GM12878 (cell line): ENCODE measurements around the gene DMKN. TPM values are rescaled to one million over a fixed set of nuclear protein-coding genes. Genes with fewer than 3 reads are reported as not detected.

Experiments
- ATAC-seq: fragments of 200-7000 bp; cut with Tn5 transposase; 3 replicates; pipeline ENCODE4 v1.9.1; 2020; ENCODE audit warnings: mild to moderate bottlenecking, moderate library complexity
- BruUV-seq: library from RNA; stranded (reverse); fragments of 400-500 nt; replicated peaks from 2 replicates; lab custom pipeline; 2021; lab: Mats Ljungman, UMichigan
- CTCF ChIA-PET: fragments of 300-600 bp; sonication (Branson Sonifier 250); formaldehyde crosslinking; extraction: SDS; loops from one replicate; lab custom pipeline; 2021; ENCODE audit warnings: inconsistent platforms; lab: Yijun Ruan, JAX
- POLR2A ChIA-PET: fragments of 350-600 bp; formaldehyde crosslinking; extraction: SDS; loops from one replicate; lab custom pipeline; 2021; ENCODE audit warnings: inconsistent platforms; lab: Charles Lee
- RAD21 ChIA-PET: fragments of 300-600 bp; sonication (Branson Sonifier 250); formaldehyde crosslinking; loops from one replicate; lab custom pipeline; 2023; ENCODE audit warnings: antibody characterized with exemption; ENCODE audit not compliant: unreplicated experiment; lab: Charles Lee
- SMC1A ChIA-PET: fragments of 300-600 bp; sonication (Branson Sonifier 250); formaldehyde crosslinking; loops from one replicate; lab custom pipeline; 2023; ENCODE audit not compliant: unreplicated experiment, uncharacterized antibody; lab: Charles Lee
- DNase-seq: peaks from one replicate; pipeline ENCODE4 v3.0.0-alpha.2; 2011; ENCODE audit warnings: low read depth, low spot score
- FAIRE-seq: peaks from 3 replicates; lab custom pipeline; 2011; peaks lifted over from hg19 to GRCh38; lab: Jason Lieb, UNC
- H2AFZ ChIP-seq: 2 replicates; pipeline ENCODE4 v1.6.0; 2011; ENCODE audit warnings: low read depth, low read length, control low read depth; ENCODE audit not compliant: control insufficient read depth
- H3K27ac ChIP-seq: 2 replicates; pipeline ENCODE4 v1.5.1; 2011; ENCODE audit warnings: control low read depth; ENCODE audit not compliant: control insufficient read depth, insufficient read depth
- H3K27me3 ChIP-seq, 2 experiments: replicated peaks in 1 of 2; 2 replicates each; pipeline versions ENCODE4 v1.6.0 to v1.6.1; 2011; ENCODE audit warnings: low read length in 1 of 2; ENCODE audit not compliant: control insufficient read depth in 2 of 2, insufficient read depth in 2 of 2
- H3K36me3 ChIP-seq, 2 experiments: 2 replicates each; pipeline ENCODE4 v1.5.1; 2011; ENCODE audit warnings: low read length in 1 of 2; ENCODE audit not compliant: control insufficient read depth in 2 of 2, insufficient read depth in 2 of 2
- H3K4me1 ChIP-seq: 2 replicates; pipeline ENCODE4 v1.6.1; 2011; ENCODE audit warnings: mild to moderate bottlenecking, low read length, moderate library complexity, mixed read lengths; ENCODE audit not compliant: control insufficient read depth, insufficient read depth
- H3K4me2 ChIP-seq: 2 replicates; pipeline ENCODE4 v1.6.0; 2011; ENCODE audit warnings: control low read depth; ENCODE audit not compliant: control insufficient read depth, insufficient read depth
- H3K4me3 ChIP-seq: fragments of 200-600 bp; sonication (generic); 2 replicates; pipeline ENCODE4 v1.5.1; 2016
- H3K79me2 ChIP-seq: 2 replicates; pipeline ENCODE4 v1.6.0; 2011; ENCODE audit warnings: low read length; ENCODE audit not compliant: control insufficient read depth, insufficient read depth
- H3K9ac ChIP-seq: 2 replicates; pipeline ENCODE4 v1.8.0; 2011; ENCODE audit warnings: low read length, control low read depth, mixed read lengths; ENCODE audit not compliant: control insufficient read depth, insufficient read depth
- H3K9me3 ChIP-seq: replicated peaks from 3 replicates; pipeline ENCODE4 v1.5.1; 2011; ENCODE audit warnings: mild to moderate bottlenecking, low read length; ENCODE audit not compliant: control insufficient read depth, insufficient read depth
- H4K20me1 ChIP-seq: 2 replicates; pipeline ENCODE4 v1.6.0; 2011; ENCODE audit not compliant: control insufficient read depth, insufficient read depth
- CBX3 ChIP-seq: fragments of 200-600 bp; sonication (generic); IDR thresholded peaks from 2 replicates; pipeline ENCODE4 v1.6.1; 2016; ENCODE audit warnings: low read depth, borderline replicate concordance
- E2F4 ChIP-seq: IDR thresholded peaks from 2 replicates; pipeline ENCODE4 v1.6.1; 2012; ENCODE audit warnings: low read depth, low read length, improper control_type of control experiment
- ETV6 ChIP-seq, 2 experiments: fragments of 450-650 bp in 1 of 2; IDR thresholded peaks in 1 of 2; conservative IDR thresholded peaks in 1 of 2; 2 replicates each; pipeline ENCODE4 v1.6.1; 2014; ENCODE audit warnings: antibody characterized with exemption in 1 of 2, borderline replicate concordance in 1 of 2, low read depth in 1 of 2, mild to moderate bottlenecking in 1 of 2, moderate library complexity in 1 of 2
- GABPA ChIP-seq: IDR thresholded peaks from 2 replicates; pipeline ENCODE4 v1.6.1; 2014; ENCODE audit warnings: antibody characterized with exemption, low read depth, mild to moderate bottlenecking, inconsistent platforms
- IRF3 ChIP-seq: fragments of 450-650 bp; IDR thresholded peaks from 2 replicates; pipeline ENCODE4 v1.6.1; 2014; ENCODE audit warnings: mild to moderate bottlenecking
- RAD21 ChIP-seq: IDR thresholded peaks from 2 replicates; pipeline ENCODE4 v1.6.1; 2011; ENCODE audit warnings: mild to moderate bottlenecking, low read depth, low read length, moderate library complexity; ENCODE audit not compliant: insufficient read depth
- SMARCA5 ChIP-seq: fragments of 450-650 bp; IDR thresholded peaks from 2 replicates; pipeline ENCODE4 v1.6.1; 2017; ENCODE audit warnings: mild to moderate bottlenecking
- TCF7 ChIP-seq: IDR thresholded peaks from 2 replicates; pipeline ENCODE4 v1.6.1; 2014; ENCODE audit warnings: antibody characterized with exemption, borderline replicate concordance
- ZBED1 ChIP-seq: IDR thresholded peaks from 2 replicates; pipeline ENCODE4 v1.6.1; 2016; ENCODE audit warnings: borderline replicate concordance
- ZBTB40 ChIP-seq: fragments of 450-650 bp; IDR thresholded peaks from 2 replicates; pipeline ENCODE4 v1.6.1; 2016; ENCODE audit warnings: mild to moderate bottlenecking, moderate library complexity, borderline replicate concordance
- ZNF622 ChIP-seq: fragments of 450-650 bp; IDR thresholded peaks from 2 replicates; pipeline ENCODE4 v1.6.1; 2017; ENCODE audit warnings: mild to moderate bottlenecking, inconsistent platforms
- WGBS: methylation state at CpG from one replicate; pipeline ENCODE4 v1.1.6; 2016; ENCODE audit warnings: low lambda C conversion rate; ENCODE audit not compliant: insufficient replicate concordance, insufficient coverage; ENCODE audit errors: missing lambda C conversion rate; 5-methylcytosine and 5-hydroxymethylcytosine counted together
- in situ Hi-C: fragments of 300-500 bp; cut with MboI; formaldehyde crosslinking; loops from 9 replicates; pipeline ENCODE4 v1.14.3; 2018; ENCODE audit warnings: mixed read lengths
- intact Hi-C: fragments of 100-400 bp; cut with micrococcal nuclease; formaldehyde crosslinking; loops from one replicate; pipeline ENCODE4 v1.14.2; 2022; ENCODE audit not compliant: unreplicated experiment
- polyA plus RNA-seq, 11 experiments: library from polyadenylated mRNA; depleted of rRNA in 4 of 11; unstranded in 6 of 11; stranded (reverse) in 5 of 11; fragments of >200 nt; fragmentation: Nextera tagmentation in 4 of 11; fragmentation: Illumina TruSeq in 1 of 11; extraction: Ambion mirVana in 4 of 11; extraction: Trizol in 1 of 11; gene quantifications; 1 replicate in 1 of 11; 2 replicates in 10 of 11; pipeline versions ENCODE4 v1.2.1 to v1.2.3, GENCODE V29; 2011 to 2016; ENCODE audit warnings: inconsistent platforms in 2 of 11, missing spikeins in 2 of 11, low read depth in 1 of 11
- total RNA-seq, 4 experiments: library from RNA; depleted of rRNA in 3 of 4; stranded (reverse); fragments of >200 nt in 3 of 4; fragmentation: Illumina TruSeq in 1 of 4; extraction: Trizol in 1 of 4; gene quantifications; 2 replicates each; pipeline versions ENCODE4 v1.2.1 to v1.2.3, GENCODE V29; 2013 to 2021

The DMKN gene
- total and polyA plus RNA-seq, 10 of the 15 experiments (the other 5 are each of a cell fraction or from before 2014, with no cell fraction given), result 36.4 to 114 (median 58.6) TPM

GRCh38 chr19:35543280-35544109 lies 30.0 kb upstream of the DMKN start (continued):
- TF ChIP-seq CBX3 (no peak), TCF7 (no peak), ETV6 (conservative IDR thresholded peaks at IDR 0.05 in 1 of 2, IDR thresholded peaks at IDR 0.05 in 1 of 2; ENCODE audit: borderline replicate concordance in 1 of 2, low read depth in 1 of 2) (no peak), ZBTB40 (no peak), SMARCA5 (no peak)

GRCh38 chr19:35542209-35542608 lies 28.8 kb upstream of the DMKN start:
- Histone ChIP-seq H3K9ac (no peak overlapping the region), H4K20me1 (no peaks in the 10 kb centered on the region), H3K79me2 (peaks cover 18% of the 10 kb centered on the region), H3K27ac (no peak overlapping the region), H3K4me3 (no peak overlapping the region), H3K36me3 (peaks cover 0 to 2% of the 10 kb centered on the region in 2 experiments; a peak in 2 of 4 replicates), H3K4me2 (no peak overlapping the region), H3K27me3 (no peaks in the 10 kb centered on the region), H3K4me1 (peaks cover 31% of the 10 kb centered on the region), H2AFZ (no peak overlapping the region), H3K9me3 (no peaks in the 10 kb centered on the region)
- no TSS peak for BruUV-seq
- intact Hi-C loops, result no loop called here
- ChIA-PET CTCF (no interaction called here), RAD21 (interaction anchor here (1.4 kb wide), 1 partner anchor 32 kb away, joined by 4 read pairs; no protein-coding TSS in a partner anchor), POLR2A (no interaction called here), SMC1A (no interaction called here)
- 91% methylated on average over 11 of the region's 11 CpGs for WGBS
- ATAC-seq, result no peak
- in situ Hi-C loops, result no loop called here
- no peak for FAIRE-seq
- no peak for DNase-seq
- TF ChIP-seq ZBED1 (no peak), ZBTB40 (no peak), E2F4 (no peak), RAD21 (no peak), ZNF622 (no peak), IRF3 (no peak), GABPA (no peak)
